Smooth muscle cell (in vitro differentiated cells): ENCODE data around the gene GNL3L. TPM values are rescaled to one million over a fixed set of nuclear protein-coding genes. Genes with fewer than 3 reads are reported as not detected.
"Not testable (repeated sequence)": the region's sequence is repeated elsewhere in the genome, so short reads cannot be mapped to it uniquely, and the experiment has no call there.

Experiments used
- DNase-seq: peaks from one replicate; lab custom pipeline; 2025; ENCODE audit not compliant: unreplicated experiment; lab: John Stamatoyannopoulos, UW
- H2AFZ ChIP-seq: fragments of 200-600 bp; sonication (generic); 2 replicates; pipeline ENCODE4 v1.6.0; 2016; ENCODE audit warnings: antibody characterized with exemption, low read depth, mild to moderate bottlenecking
- H3F3A ChIP-seq: fragments of 200-600 bp; sonication (generic); 2 replicates; pipeline ENCODE4 v1.6.0; 2017; ENCODE audit warnings: antibody characterized with exemption, low read depth
- H3K27ac ChIP-seq: fragments of 200-600 bp; sonication (generic); 2 replicates; pipeline ENCODE4 v1.5.1; 2016; ENCODE audit warnings: low read depth, mild to moderate bottlenecking
- H3K27me3 ChIP-seq: fragments of 200-600 bp; sonication (generic); 2 replicates; pipeline ENCODE4 v1.6.1; 2016; ENCODE audit warnings: low read depth, mild to moderate bottlenecking
- H3K36me3 ChIP-seq: fragments of 200-600 bp; sonication (generic); 2 replicates; pipeline ENCODE4 v1.5.1; 2016; ENCODE audit warnings: low read depth
- H3K4me1 ChIP-seq: fragments of 200-600 bp; sonication (generic); 2 replicates; pipeline ENCODE4 v1.5.1; 2016; ENCODE audit warnings: low read depth
- H3K4me2 ChIP-seq: fragments of 200-600 bp; sonication (generic); 2 replicates; pipeline ENCODE4 v1.6.0; 2016; ENCODE audit warnings: mild to moderate bottlenecking
- H3K4me3 ChIP-seq: fragments of 200-600 bp; sonication (generic); 2 replicates; pipeline ENCODE4 v1.5.1; 2016; ENCODE audit warnings: mild to moderate bottlenecking
- H3K79me2 ChIP-seq: fragments of 200-600 bp; sonication (generic); 2 replicates; pipeline ENCODE4 v1.6.0; 2016; ENCODE audit warnings: low read depth, mild to moderate bottlenecking
- H3K9ac ChIP-seq: fragments of 200-600 bp; sonication (generic); 2 replicates; pipeline ENCODE4 v1.6.0; 2016; ENCODE audit warnings: low read depth
- H3K9me3 ChIP-seq: fragments of 200-600 bp; sonication (generic); replicated peaks from 2 replicates; pipeline ENCODE4 v1.5.1; 2016; ENCODE audit warnings: low read depth
- H4K20me1 ChIP-seq: fragments of 200-600 bp; sonication (generic); 2 replicates; pipeline ENCODE4 v1.6.0; 2016; ENCODE audit warnings: low read depth
- CTCF ChIP-seq: fragments of 200-600 bp; sonication (generic); IDR thresholded peaks from 2 replicates; pipeline ENCODE4 v1.5.1; 2017; ENCODE audit warnings: borderline replicate concordance, mild to moderate bottlenecking, antibody characterized with exemption; ENCODE audit not compliant: insufficient read depth, poor library complexity, severe bottlenecking
- WGBS: methylation state at CpG from one replicate; pipeline ENCODE4 v1.1.7; 2016; ENCODE audit warnings: low lambda C conversion rate; 5-methylcytosine and 5-hydroxymethylcytosine counted together
- polyA plus RNA-seq: library from polyadenylated mRNA; unstranded; fragments of >200 nt; fragmentation: Nextera tagmentation; extraction: Ambion mirVana; gene quantifications from 2 replicates; pipeline ENCODE4 v1.2.1, GENCODE V29; 2016
- total RNA-seq: library from RNA; depleted of rRNA; stranded (reverse); fragments of >200 nt; gene quantifications from 2 replicates; pipeline ENCODE4 v1.2.3, GENCODE V29; 2014

GNL3L gene
- total and polyA plus RNA-seq, 2 experiments from 2014 or later: 4.3 to 20.0 TPM

DNA sequence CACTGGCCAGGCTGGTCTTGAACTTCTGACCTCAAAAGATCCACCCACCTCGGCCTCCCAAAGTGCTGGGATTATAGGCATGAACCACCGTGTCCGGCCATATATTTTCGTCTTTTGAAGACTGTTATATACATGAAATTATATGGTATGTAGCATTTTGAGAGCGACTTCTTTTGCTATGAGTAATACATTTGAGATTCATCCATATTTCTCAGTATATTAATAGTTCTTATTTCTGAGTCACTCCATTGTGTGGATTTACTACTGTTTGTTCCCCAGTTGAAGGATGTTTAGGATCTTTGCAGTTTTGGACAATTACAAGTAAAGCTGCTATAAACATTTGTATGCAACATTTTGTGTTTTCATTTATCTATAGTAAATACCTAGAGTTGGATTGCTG, 34.9 kb downstream of the GNL3L start:
- Histone ChIP-seq H3K27me3 (no peaks in the 10 kb centered on the region), H3K4me3 (no peak overlapping the region), H3K9ac (no peak overlapping the region), H3K36me3 (no peaks in the 10 kb centered on the region), H2AFZ (no peak overlapping the region), H4K20me1 (no peaks in the 10 kb centered on the region), H3K79me2 (no peaks in the 10 kb centered on the region), H3K4me2 (no peak overlapping the region), H3F3A (no peaks in the 10 kb centered on the region), H3K27ac (no peak overlapping the region), H3K4me1 (no peaks in the 10 kb centered on the region), H3K9me3 (peaks cover 4% of the 10 kb centered on the region)
- no peak for TF ChIP-seq CTCF
- 86% methylated on average over 5 of the region's 5 CpGs for WGBS
- DNase-seq: no peak

GRCh38 chrX:54570332-54570731, 40.3 kb downstream of the GNL3L start:
- Histone ChIP-seq H3K36me3 (no peaks in the 10 kb centered on the region), H3K4me1 (no peaks in the 10 kb centered on the region), H3K27ac (no peak overlapping the region), H3K4me3 (no peak overlapping the region), H3K27me3 (no peaks in the 10 kb centered on the region), H3K9me3 (peaks cover 4% of the 10 kb centered on the region), H3K9ac (no peak overlapping the region), H2AFZ (no peak overlapping the region), H3K79me2 (no peaks in the 10 kb centered on the region), H3K4me2 (no peak overlapping the region), H4K20me1 (no peaks in the 10 kb centered on the region), H3F3A (no peaks in the 10 kb centered on the region)
- DNase-seq: no peak
- TF ChIP-seq CTCF: no peak

- DNase-seq, H3K79me2 ChIP-seq, H4K20me1 ChIP-seq, H3K4me3 ChIP-seq, H3K4me2 ChIP-seq, H3K27ac ChIP-seq, H3K9ac ChIP-seq, H3F3A ChIP-seq, H3K4me1 ChIP-seq, H3K27me3 ChIP-seq, H2AFZ ChIP-seq, H3K36me3 ChIP-seq, H3K9me3 ChIP-seq: not testable (repeated sequence)
- WGBS: 97% methylated on average over 12 of the region's 31 CpGs
Measured at GRCh38 chrX:54572641-54573040, 42.6 kb downstream of the GNL3L start.

DNA sequence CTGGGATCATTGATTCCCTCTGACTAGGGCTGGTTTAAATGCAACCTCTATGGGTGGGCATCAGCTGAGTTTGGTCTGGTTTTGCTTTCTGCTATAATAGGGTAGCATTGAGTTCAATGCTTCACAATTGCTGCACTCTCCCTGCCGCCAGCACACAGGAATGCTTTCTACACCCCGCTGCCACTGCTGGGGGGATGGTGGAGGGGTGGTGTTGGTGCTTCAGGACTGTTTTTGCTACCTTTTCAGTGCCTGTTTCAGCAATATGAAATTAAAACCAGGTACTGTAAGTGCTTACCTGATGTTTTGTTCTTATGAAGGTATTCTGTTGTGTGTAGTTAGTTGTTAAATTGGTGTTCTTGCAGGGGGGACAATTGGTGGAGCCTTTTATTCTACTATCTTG, 67.7 kb downstream of the GNL3L start:
- Histone ChIP-seq H3K9ac (no peak overlapping the region), H3K36me3 (no peaks in the 10 kb centered on the region), H2AFZ (no peak overlapping the region), H3K79me2 (no peaks in the 10 kb centered on the region), H3K9me3 (no peaks in the 10 kb centered on the region), H3K4me2 (no peak overlapping the region), H3K27ac (no peak overlapping the region), H3F3A (no peaks in the 10 kb centered on the region), H4K20me1 (no peaks in the 10 kb centered on the region), H3K4me1 (no peaks in the 10 kb centered on the region), H3K4me3 (no peak overlapping the region), H3K27me3 (no peaks in the 10 kb centered on the region)
- no peak for TF ChIP-seq CTCF
- DNase-seq: no peak
- 61% methylated on average over 2 of the region's 2 CpGs for WGBS
